Midbrain (tissue), 1 donor: ENCODE data around the gene SLC18A3.

Source experiments
- DNase-seq: peaks from one replicate; lab custom pipeline; 2025; lab: John Stamatoyannopoulos, UW

The SLC18A3 gene

GRCh38 chr10:49610114-49610457 is at the start of gene SLC18A3:
SLC18A3 (plus strand) TSS chr10:49610310; CDS start chr10:49610741, 431 bp downstream.
- DNase-seq, result no peak

- no peak for DNase-seq
These were observed 49.6 kb upstream of the SLC18A3 start for GRCh38 chr10:49560526-49560925.

- DNase-seq, result no peak
These were observed 47.2 kb upstream of the SLC18A3 start for GRCh38 chr10:49562893-49563292.

- DNase-seq, result no peak
These were observed 45.6 kb upstream of the SLC18A3 start for GRCh38 chr10:49564461-49565009.

GRCh38 chr10:49567810-49568209 is 42.3 kb upstream of the SLC18A3 start:
- no peak for DNase-seq

GRCh38 chr10:49568235-49568634 is 41.9 kb upstream of the SLC18A3 start:
- no peak for DNase-seq

GRCh38 chr10:49569031-49569631 is 41.0 kb upstream of the SLC18A3 start:
- no peak for DNase-seq

GRCh38 chr10:49571388-49571787 is 38.7 kb upstream of the SLC18A3 start:
- DNase-seq, result no peak

GRCh38 chr10:49572594-49573114 is 37.5 kb upstream of the SLC18A3 start:
- no peak for DNase-seq

- no peak for DNase-seq
These were observed 34.5 kb upstream of the SLC18A3 start for GRCh38 chr10:49575489-49576072.

GRCh38 chr10:49577182-49577925 is 32.8 kb upstream of the SLC18A3 start:
- DNase-seq, result no peak

GRCh38 chr10:49578392-49578791 is 31.7 kb upstream of the SLC18A3 start:
- DNase-seq, result no peak

GRCh38 chr10:49579621-49580020 is 30.5 kb upstream of the SLC18A3 start:
- DNase-seq, result no peak

- DNase-seq, result no peak
These were observed 24.7 kb upstream of the SLC18A3 start for GRCh38 chr10:49585387-49585786.

- no peak for DNase-seq
These were observed 22.1 kb upstream of the SLC18A3 start for GRCh38 chr10:49587981-49588380.

- peak; percentile 29 for DNase-seq
These were observed 17.2 kb upstream of the SLC18A3 start for GRCh38 chr10:49592726-49593563.

GRCh38 chr10:49593564-49593875 is 16.6 kb upstream of the SLC18A3 start:
- DNase-seq, result no peak

GRCh38 chr10:49593998-49594397 is 16.1 kb upstream of the SLC18A3 start:
- no peak for DNase-seq

- peak; percentile 58 for DNase-seq
These were observed 15.5 kb upstream of the SLC18A3 start for GRCh38 chr10:49594594-49594993.

GRCh38 chr10:49595003-49595712 is 15.0 kb upstream of the SLC18A3 start:
- no peak for DNase-seq

GRCh38 chr10:49595713-49596492 is 14.2 kb upstream of the SLC18A3 start:
- no peak for DNase-seq
